H1 (cell line): Measurements from ENCODE around the gene SLC24A3. TPM values are rescaled to one million over a fixed set of nuclear protein-coding genes. Genes with fewer than 3 reads are reported as not detected.

Source experiments
- E2F6 ChIP-seq: IDR thresholded peaks from 2 replicates; pipeline ENCODE4 v1.6.1; 2012; ENCODE audit warnings: inconsistent platforms
- polyA plus RNA-seq, 7 experiments: library from polyadenylated mRNA; depleted of rRNA in 3 of 7; stranded (reverse) in 5 of 7; unstranded in 2 of 7; fragments of >200 nt in 5 of 7; fragments of 200-250 nt in 2 of 7; gene quantifications; 1 replicate in 5 of 7; 2 replicates in 1 of 7; 4 replicates in 1 of 7; pipeline versions ENCODE4 v1.2.1 to v1.2.3, GENCODE V29; 2011 to 2013; ENCODE audit warnings: missing spikeins in 2 of 7, mixed read lengths in 2 of 7
- total RNA-seq: library from RNA; stranded (reverse); fragmentation: NEBNext Ultra II Directional; extraction: Animal tissue kit (Norgen Biotek cat#: 25700); gene quantifications from 2 replicates; pipeline ENCODE4 v1.2.1, GENCODE V29; 2021

SLC24A3 gene
- total and polyA plus RNA-seq, 2 of the 8 experiments (the other 6 are each of a cell fraction or from before 2014, with no cell fraction given) = 4.5 to 6.3 TPM

- no peak for TF ChIP-seq E2F6
Measured at GRCh38 chr20:19723051-19723450, 510.6 kb downstream of the SLC24A3 start (continued).
